ENCODE measurements around the gene AOAH. TPM values are rescaled to one million over a fixed set of nuclear protein-coding genes. Genes with fewer than 3 reads are reported as not detected.

AOAH gene
- total and polyA plus RNA-seq, 9 of the 15 experiments (the other 6 are each of a cell fraction or from before 2014, with no cell fraction given): not detected

DNA sequence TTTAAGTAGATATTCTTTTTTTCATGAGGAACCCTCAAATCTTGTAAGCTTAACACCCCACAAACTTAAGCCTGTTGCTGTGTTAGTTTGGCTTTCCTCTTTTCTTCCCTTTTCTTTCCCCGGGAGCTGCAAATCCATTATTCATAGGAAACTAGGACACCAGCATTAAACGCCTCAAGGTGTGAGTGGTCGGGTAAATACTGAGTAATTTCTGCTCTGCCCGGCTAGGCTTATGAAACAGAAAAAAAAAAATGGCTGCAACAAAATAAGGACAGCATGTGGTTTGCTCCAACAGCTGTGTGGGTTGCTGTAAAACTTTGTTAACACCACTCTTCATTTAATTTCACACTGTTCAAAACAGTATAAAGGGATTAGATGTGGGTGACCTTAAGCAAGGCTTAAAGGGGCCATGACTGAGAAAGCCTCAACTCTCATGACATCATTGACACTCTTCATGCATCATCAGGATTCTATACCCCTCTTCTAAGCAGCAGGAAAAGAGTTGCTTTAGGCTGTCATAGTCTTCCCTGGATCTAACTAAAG lies 104.1 kb downstream of the AOAH start:
- no peak for DNase-seq (ENCODE audit: extremely low read depth in 1 of 4, low spot score in 3 of 4)
- H4K20me1 ChIP-seq (replicated peaks; ENCODE audit: control insufficient read depth, insufficient read depth, low read length): no peaks in the 10 kb centered on the region
- H3K9me1 ChIP-seq (ENCODE audit: control insufficient read depth, insufficient read depth, low read length): no peaks in the 10 kb centered on the region
- ATAC-seq: no peak
- BruUV-seq (replicated peaks): no TSS peak
- no peak for FAIRE-seq
- H3K4me3 ChIP-seq: no peak overlapping the region
- H3K79me2 ChIP-seq (ENCODE audit: control insufficient read depth, insufficient read depth, low read length): no peaks in the 10 kb centered on the region
- H3K36me3 ChIP-seq (ENCODE audit: control insufficient read depth, insufficient read depth, low read length): no peaks in the 10 kb centered on the region
- intact Hi-C loops (cut with micrococcal nuclease): no loop called here
- H3K27me3 ChIP-seq (ENCODE audit: control insufficient read depth in 2 of 2, insufficient read depth in 2 of 2, low read length in 2 of 2): peaks cover 2 to 10% of the 10 kb centered on the region in 2 experiments; a peak in 4 of 5 replicates
- H3K27ac ChIP-seq (ENCODE audit: extremely low read depth, low read depth, low read length): no peak overlapping the region
- ChIA-PET POLR2A (interaction anchor here (0.7 kb wide), 1 partner anchor 30 kb away, joined by 3 read pairs; no protein-coding TSS in a partner anchor), CTCF (ENCODE audit: low intra/inter-chr PET ratio) (no interaction called here)
- no peaks in the 10 kb centered on the region for H3K4me1 ChIP-seq (replicated peaks in 1 of 2; ENCODE audit: control insufficient read depth in 2 of 2, insufficient read depth in 2 of 2, low read length in 2 of 2)
- 0% methylated on average over 4 of the region's 4 CpGs for WGBS (ENCODE audit: insufficient coverage, low coverage, missing lambda C conversion rate)
- in situ Hi-C loops (cut with MboI): no loop called here
- no peak overlapping the region for H2AFZ ChIP-seq (ENCODE audit: low read depth, low read length)
- no peak overlapping the region for H3K4me2 ChIP-seq (ENCODE audit: insufficient read depth, low read length)
- no peak for TF ChIP-seq RFX7 (CRISPR knock-in tag; IDR thresholded peaks at IDR 0.05)
- no peak for TF ChIP-seq RHOXF2B (CRISPR knock-in tag; conservative IDR thresholded peaks at IDR 0.05)
- TF ChIP-seq ZNF239 (CRISPR knock-in tag; IDR thresholded peaks at IDR 0.05): no peak
- TF ChIP-seq TEAD1 (CRISPR knock-in tag; IDR thresholded peaks at IDR 0.05): no peak
- TF ChIP-seq, protein P1, sequence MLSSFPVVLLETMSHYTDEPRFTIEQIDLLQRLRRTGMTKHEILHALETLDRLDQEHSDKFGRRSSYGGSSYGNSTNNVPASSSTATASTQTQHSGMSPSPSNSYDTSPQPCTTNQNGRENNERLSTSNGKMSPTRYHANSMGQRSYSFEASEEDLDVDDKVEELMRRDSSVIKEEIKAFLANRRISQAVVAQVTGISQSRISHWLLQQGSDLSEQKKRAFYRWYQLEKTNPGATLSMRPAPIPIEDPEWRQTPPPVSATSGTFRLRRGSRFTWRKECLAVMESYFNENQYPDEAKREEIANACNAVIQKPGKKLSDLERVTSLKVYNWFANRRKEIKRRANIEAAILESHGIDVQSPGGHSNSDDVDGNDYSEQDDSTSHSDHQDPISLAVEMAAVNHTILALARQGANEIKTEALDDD (IDR thresholded peaks at IDR 0.05): no peak
- no peak for TF ChIP-seq SAFB2 (IDR thresholded peaks at IDR 0.05; ENCODE audit: borderline replicate concordance, low read depth, low read length, severe bottlenecking)
- no peak for TF ChIP-seq ETS1 (conservative IDR thresholded peaks at IDR 0.05; ENCODE audit: control insufficient read depth, low read depth, low read length)
- no peak for TF ChIP-seq VEZF1 (CRISPR knock-in tag; IDR thresholded peaks at IDR 0.05)
- TF ChIP-seq GTF3C2 (IDR thresholded peaks at IDR 0.05; ENCODE audit: borderline replicate concordance, extremely low read depth, insufficient read length): no peak
- no peak for TF ChIP-seq ZNF561 (CRISPR knock-in tag; conservative IDR thresholded peaks at IDR 0.05)
- H3K9ac ChIP-seq (ENCODE audit: insufficient read depth in 1 of 2, low read depth in 2 of 2, low read length in 2 of 2): no peak overlapping the region
- H3K9me3 ChIP-seq (replicated peaks; ENCODE audit: control insufficient read depth, insufficient read depth, low read depth, low read length): no peaks in the 10 kb centered on the region
